Measurements from ENCODE around the gene C1orf174.

C1orf174 gene

DNA sequence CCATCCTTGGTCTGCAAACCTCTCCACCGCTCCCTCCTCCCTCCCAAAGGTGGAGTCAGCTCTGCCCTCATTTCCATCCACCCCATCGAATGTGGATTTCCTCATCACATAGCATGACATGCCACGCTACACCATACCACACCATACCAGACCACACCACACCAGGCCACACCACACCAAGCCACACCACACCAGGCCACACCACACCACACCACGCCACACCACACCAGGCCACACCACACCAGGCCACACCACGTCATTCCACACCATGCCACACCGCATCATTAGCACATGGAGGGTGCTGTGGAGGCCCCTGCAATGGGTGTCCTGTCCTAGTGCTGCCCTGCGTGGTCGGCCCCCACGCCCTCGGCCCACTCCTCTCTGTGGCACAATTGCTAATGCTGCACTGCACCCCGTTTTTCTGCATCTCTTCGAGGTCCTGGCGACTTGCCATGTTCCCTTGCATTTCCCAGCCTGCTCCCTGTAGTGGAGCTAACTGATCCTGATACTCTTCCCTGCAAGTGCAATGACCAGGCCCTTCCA is 31.5 kb downstream of the C1orf174 start:
- no peak for DNase-seq

DNA sequence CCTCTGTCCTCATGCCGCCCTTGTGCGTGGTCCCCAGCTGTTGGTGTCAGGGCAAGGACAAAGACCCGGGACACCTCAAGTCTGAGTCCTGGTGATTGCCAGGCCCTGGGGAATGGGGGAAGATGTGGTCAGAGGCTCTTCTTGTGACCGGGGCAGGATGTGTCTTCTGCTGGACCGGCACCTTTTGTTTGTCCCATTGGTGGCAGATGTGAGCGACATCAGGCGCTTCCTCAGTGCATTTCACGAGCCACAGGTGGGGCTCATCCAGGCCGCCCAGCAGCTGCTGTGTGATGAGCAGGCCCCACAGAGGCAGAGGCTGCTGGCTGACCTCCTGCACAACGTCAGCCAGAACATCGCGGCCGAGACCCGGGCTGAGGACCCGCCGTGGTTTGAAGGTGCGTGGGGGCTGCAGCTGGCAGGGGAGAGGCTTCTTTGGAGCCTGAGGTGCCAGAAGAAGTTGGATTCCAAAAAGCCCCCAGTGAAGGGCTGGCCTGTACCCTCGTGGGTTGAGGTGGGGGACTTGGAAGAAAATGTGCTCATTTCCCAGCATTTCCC is 34.4 kb downstream of the C1orf174 start:
- no peak for DNase-seq

DNA sequence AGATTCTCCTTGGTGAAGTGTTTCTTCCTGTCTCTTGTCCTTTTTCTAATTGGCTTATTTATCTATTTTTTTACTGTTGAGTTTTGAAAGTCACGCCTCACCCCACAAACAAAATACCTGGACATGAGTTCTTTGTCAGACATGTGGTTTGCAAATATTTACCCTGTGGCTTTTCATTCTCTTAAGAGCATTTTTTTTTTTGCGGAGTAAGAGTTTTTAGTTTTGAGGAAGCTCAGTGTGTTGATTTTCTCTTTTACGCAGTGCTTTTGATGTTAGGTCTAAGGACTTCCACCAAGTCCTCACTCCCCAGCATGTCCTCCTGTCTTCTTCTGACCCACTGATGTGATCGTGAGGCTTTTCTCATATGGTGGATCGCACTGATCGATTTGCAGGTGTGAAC is 35.2 kb downstream of the C1orf174 start:
- no peak for DNase-seq

DNA sequence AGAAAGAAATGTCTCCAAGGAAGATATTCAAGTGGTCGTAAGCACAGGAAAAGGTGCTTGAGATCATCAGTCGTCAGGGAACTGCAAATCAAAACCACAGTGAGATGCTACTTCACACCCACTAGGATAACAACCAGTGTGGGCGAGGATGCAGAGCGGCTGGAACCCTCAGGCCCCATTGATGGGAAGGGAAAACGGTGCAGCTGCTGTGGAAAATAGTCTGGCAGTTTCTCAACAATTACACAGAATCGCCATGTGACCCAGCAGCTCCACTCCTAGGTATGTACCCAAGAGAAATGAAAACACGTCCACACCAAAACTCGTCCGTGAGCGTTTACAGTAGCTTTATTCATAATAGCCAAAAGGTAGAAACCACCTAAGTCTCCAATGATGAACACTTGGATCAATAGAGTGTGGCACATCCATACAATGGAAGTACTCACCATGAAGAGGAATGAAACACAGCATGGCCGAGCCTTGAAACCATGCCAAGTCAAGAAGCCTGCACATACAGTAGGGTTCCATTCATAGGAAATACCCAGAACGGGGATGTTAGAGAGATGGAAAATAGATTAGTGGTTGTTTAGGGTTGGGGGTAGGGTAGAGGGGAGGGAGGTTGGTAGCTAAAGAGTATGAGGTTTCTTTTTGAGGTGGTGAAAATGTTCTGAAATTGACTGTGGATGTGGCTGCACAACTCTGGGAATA is 36.7 kb downstream of the C1orf174 start:
- DNase-seq, result no peak

DNA sequence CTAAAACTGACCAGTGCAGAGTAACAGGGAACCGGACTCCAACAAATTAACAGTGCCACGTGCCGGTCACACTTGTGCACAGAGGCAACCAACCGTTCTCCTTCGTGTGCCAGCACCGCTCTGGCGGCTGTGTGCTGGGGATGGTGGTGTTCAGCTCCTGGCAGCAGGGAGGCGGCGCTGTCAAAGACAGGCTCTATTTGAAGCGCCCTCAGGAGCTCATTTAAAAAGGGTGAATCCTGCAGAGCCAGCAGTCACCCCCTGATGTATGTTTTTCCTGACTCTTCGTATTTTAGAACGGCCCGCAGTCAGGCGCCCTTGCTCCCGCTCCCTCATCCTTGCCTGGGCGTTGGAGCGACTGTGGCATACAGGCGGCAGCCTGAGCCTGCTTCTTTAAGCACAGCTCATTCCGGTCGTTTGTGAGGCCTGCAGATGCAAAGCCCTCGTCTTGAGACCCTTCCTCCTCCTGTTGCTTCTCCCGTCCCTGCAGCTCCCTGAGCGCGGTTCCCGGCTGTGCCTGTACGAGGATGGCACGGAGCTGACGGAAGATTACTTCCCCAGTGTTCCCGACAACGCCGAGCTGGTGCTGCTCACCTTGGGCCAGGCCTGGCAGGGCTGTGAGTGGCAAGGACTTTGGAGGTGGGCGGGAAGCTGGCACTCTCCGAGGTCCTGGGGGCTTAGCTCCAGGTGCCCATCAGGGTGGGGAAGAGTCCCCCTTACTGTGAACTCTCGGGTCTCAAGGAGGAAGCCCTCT is 41.7 kb downstream of the C1orf174 start:
- DNase-seq, result no peak

DNA sequence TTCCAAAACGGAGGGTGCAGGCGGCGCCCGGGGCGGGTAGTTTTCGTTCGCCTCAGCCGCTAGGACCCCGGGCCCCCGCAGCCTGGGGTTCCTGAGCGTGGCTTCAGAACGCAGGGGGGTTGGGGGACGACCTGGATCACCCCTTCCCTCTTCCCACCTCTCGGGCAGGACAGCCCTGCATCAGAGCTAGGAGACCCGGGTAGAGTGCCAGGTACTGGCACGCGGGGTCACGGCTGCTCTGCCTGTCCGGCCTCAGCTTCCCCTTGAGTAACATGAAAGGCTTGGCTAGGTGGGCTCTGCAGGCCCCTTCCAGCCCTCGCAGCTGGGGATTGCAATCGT is 42.3 kb downstream of the C1orf174 start:
- DNase-seq, result peak; percentile 29

DNA sequence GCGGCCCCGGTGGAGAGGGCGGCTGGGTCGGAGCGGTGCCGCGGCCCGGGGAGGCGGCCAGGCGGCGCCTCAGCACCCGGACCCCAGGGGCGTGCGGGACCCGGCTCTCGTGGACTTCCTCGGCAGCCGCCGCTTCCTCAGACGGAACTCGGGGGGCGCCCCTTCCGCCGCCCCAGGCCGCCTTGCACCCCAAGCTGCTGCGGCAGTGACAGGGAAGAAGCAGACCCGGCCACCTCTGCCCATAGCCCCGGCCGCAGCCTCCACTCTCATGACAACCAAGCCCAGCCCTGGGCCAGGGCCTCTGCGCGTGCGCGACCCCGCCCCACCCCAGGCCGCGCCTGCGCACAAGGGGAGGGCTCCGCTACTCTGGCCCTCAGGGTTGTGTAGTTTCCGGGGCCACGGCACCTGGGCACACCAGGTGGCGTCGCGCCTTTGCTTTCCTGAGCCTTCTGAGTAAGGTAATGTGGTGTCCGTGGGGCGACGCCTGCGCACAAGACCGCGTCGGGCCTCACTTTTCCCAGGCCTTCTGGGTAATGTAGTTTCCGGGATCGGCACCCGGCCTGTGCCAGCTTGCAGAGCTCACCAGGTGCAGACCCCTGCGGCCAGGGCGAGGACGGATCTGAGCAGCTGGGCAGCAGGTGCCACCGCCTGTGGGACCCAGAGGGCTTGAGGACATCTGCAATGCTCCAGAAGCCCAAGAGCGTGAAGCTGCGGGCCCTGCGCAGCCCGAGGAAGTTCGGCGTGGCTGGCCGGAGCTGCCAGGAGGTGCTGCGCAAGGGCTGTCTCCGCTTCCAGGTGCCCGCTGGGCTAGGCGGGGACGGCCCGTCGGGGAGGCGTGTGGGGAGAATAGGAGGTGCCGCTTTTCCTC is 42.9 kb downstream of the C1orf174 start, which contains the start of the genes CEP104 and DFFB:
TSS of gene CEP104 (minus strand) at position 289 of the 868 bp plus-strand sequence. CDS start 4,804 bp downstream, outside the sequence.
TSS of gene DFFB (plus strand) at position 554 of the 868 bp plus-strand sequence. CDS start at position 682, 128 bp downstream.
- DNase-seq, result peak; percentile 98

DNA sequence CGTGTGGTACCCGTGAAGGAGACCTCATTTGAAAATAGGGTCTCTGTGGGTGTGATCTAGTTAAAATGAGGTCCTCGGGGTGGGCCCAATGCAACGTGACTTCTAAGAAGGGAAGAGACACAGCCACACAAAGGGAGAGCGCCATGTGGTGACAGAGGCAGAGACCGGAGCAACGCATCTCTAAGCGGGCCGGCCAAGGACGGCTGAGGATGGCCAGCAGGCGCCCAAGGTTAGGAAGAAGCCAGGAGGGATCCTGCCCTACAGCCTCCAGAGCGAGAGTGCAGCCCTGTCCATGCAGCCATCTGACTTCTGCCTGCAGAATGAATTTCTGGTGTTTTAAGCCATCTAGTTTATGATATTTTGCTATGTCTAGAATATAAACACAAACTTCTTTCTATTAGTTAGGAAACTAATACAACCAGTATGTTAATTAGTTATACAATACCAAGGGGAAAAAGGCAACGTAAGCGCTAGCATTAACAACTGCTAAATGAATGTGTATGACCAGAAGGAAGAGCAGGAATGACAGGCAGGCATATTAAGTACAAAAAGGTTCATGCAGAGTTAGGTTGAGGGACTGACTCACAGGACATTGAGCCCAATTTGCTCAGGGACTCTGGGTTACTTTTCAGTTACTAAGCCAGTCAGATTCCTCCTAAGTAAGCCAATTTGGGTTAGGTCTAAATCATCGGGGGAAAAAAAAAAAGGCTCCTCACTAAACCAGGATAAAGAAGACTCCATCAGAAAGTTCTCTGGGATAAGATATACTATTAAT is 47.2 kb downstream of the C1orf174 start:
- DNase-seq, result no peak

DNA sequence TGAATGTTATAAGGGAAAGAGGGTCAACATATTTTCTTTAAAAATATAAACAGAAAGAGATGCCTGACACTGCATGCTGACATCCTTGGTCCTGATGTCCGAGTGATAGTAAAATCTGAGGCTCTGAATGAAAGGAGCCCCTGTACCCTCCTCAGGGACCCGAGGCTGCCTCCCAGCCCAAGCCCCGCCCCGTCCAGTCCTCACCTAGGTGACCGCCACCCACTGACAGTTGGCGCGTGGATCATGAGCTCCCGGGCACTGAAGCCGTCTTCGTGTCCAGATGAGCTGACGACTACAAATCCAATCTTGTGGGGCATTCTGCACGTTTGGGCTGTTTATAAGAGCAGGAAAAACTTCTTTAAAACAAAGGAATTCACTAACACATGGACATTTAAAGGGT is 48.0 kb downstream of the C1orf174 start:
- DNase-seq, result no peak

DNA sequence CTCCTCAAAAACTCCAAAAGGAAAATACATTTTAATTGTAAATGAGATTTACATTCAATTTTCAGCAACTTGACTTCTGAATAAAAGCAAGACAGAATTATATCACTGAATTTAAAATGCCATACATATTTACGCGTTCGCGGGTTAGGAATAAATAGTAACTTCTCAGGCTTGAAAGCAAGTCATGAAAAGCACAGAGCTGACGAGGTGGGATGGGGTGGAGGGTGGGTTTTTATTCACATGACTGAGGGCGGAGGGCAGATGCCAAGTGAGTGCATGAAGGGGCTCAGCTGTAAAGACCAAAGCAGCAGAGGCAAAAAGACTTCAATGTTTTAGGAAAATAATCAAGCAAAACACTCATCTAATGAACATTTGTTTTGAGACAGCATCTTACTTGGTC is 48.8 kb downstream of the C1orf174 start:
- DNase-seq, result no peak

DNA sequence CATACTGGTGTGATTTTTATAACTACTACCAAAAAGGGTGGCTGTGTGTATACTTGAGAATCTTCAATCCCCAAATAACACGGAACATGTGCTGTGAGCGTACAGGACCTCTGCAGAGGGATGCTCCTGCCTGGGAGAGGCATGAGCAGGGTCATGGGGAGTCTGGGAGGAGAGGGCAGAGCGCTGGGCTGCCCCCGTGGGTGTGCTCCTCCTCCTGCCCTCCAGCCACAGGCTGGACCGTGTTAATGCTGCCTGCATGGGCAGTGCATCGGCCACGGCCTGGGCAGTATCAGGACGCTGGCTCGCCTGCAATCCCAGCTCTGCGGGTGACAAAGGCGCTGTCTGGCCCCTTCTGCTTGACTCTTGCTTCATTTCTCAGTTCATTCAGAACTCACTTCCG is 49.2 kb downstream of the C1orf174 start:
- no peak for DNase-seq

DNA sequence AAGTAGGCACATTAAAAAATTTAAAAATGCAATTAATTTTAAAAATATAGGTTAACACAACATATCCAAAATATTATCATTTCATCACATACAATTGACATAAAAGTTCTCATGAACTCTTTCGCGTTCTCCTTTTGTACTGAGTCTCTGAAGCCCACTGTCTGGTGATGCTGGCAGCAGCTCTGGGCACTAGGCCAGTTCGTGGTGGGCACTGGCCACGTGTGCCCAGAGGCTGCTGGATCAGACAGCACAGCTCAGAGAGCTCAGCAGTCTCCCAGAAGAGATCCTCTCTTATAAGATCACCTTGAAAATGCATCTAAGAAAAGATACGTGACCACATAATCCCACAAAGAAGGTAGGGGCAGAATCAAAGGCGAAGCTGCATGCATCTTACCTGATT is 53.0 kb downstream of the C1orf174 start:
- no peak for DNase-seq

DNA sequence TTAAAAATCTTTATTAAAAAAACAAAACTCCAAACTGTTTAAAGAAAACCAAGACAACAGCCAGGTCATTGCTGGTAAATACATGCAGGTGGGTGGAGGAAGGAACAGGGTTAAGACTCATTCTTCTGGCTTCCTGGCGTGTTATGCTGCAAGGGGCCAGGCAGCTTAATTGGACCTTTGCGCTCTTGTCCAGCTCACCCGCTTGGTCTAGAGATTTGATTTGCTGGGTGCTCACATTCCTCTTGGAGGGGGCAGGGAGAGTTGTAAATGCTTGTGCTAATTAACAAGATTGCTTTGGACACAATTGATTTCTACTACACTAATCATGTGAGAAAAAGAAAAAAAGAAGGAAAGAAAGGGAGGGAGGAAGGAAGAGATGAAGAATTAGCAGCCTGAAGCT is 53.5 kb downstream of the C1orf174 start:
- DNase-seq, result no peak

DNA sequence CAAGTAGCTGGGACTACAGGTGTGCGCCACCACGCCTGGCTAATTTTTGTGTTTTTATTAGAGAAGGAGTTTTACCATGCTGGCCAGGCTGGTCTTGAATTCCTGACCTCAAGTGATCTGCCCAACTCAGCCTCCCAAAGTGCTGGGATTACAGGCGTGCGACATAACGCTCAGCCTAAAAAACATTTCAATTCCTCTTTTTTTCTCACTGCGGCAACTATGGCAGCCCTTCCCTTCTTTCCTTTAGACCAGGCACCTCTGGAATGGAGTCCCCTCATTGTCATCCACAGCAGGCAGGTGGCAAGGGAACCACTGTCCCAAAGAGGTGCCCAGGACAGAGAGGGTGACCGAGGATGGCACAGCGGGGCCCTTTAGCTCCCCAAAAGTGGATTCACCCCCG is 57.2 kb downstream of the C1orf174 start:
- no peak for DNase-seq

DNA sequence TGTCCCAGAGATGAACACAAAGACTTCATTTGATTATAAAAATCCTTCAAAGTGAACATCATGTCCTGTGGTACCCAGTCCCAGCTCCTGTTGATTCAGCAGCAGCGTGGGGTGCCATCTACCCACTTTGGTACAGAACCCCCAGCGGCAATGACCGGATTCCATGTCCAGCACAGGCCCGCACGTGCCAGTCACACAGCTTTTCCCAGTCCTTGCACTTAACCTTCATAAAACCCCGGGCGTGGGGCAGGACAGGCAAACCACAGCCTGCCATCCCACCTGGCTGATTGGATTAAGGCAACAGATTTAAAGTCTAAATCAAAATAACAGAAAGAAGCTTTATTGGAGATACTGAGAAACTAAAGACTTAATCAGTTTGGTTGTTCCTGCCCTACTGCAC is 58.6 kb downstream of the C1orf174 start:
- DNase-seq, result no peak
